T-cell (primary cell): ENCODE measurements around the gene IFITM5. TPM values are rescaled to one million over a fixed set of nuclear protein-coding genes. Genes with fewer than 3 reads are reported as not detected.
A peak's percentile ranks its signal among the peaks of the same experiment; 100 is the strongest.
"Not testable (repeated sequence)": the region's sequence is repeated elsewhere in the genome, so short reads cannot be mapped to it uniquely, and the experiment has no call there.

Experiments used
- ATAC-seq, 4 experiments: fragments of 200-7000 bp in 3 of 4; fragments of 150-1000 bp in 1 of 4; cut with Tn5 transposase; replicated peaks in 1 of 4; 1 replicate in 3 of 4; 2 replicates in 1 of 4; pipeline ENCODE4 v1.10.0; 2021; ENCODE audit warnings: moderate library complexity in 3 of 4, mild to moderate bottlenecking in 2 of 4, moderate number of reproducible peaks in 1 of 4
- CTCF ChIA-PET, 2 donors: fragments of 300-600 bp; sonication (Branson Sonifier 250); formaldehyde crosslinking; loops; one replicate each; lab custom pipeline; 2022; ENCODE audit warnings: antibody characterized with exemption in 2 of 2; lab: Charles Lee
- POLR2A ChIA-PET, 2 donors: fragments of 300-600 bp; sonication (Branson Sonifier 250); formaldehyde crosslinking; loops; one replicate each; lab custom pipeline; 2022; ENCODE audit warnings: antibody characterized with exemption in 2 of 2; lab: Charles Lee
- DNase-seq, 35 experiments: peaks; one replicate each; pipeline versions ENCODE4 v3.0.0 to v3.0.0-alpha.2; 2013 to 2023
- H3K27ac ChIP-seq: one replicate; pipeline ENCODE4 v1.5.1; 2013; ENCODE audit warnings: low read length
- H3K27me3 ChIP-seq, 2 experiments: replicated peaks in 1 of 2; 1 replicate in 1 of 2; 2 replicates in 1 of 2; pipeline versions ENCODE4 v1.6.1 to v1.7.0; 2013; ENCODE audit warnings: low read length in 1 of 2, mixed read lengths in 1 of 2; ENCODE audit not compliant: control insufficient read depth in 2 of 2, insufficient read depth in 2 of 2; ENCODE audit errors: extremely low read depth in 1 of 2
- H3K36me3 ChIP-seq, 2 donors: 1 replicate in 1 of 2; 2 replicates in 1 of 2; pipeline versions ENCODE4 v1.6.1 to v1.7.0; 2013; ENCODE audit warnings: low read length in 1 of 2; ENCODE audit not compliant: control insufficient read depth in 2 of 2, insufficient read depth in 1 of 2; ENCODE audit errors: extremely low read depth in 1 of 2
- H3K4me1 ChIP-seq, 2 experiments: 1 replicate in 1 of 2; 2 replicates in 1 of 2; pipeline versions ENCODE4 v1.6.1 to v1.7.0; 2013; ENCODE audit warnings: low read length in 2 of 2, mixed read lengths in 1 of 2; ENCODE audit not compliant: insufficient read depth in 2 of 2, control insufficient read depth in 1 of 2; ENCODE audit errors: extremely low read depth in 1 of 2
- H3K4me3 ChIP-seq, 2 donors: 1 replicate in 1 of 2; 2 replicates in 1 of 2; pipeline versions ENCODE4 v1.5.1 to v1.7.0; 2013; ENCODE audit warnings: mild to moderate bottlenecking in 2 of 2, low read length in 1 of 2, moderate library complexity in 1 of 2; ENCODE audit not compliant: control insufficient read depth in 1 of 2; ENCODE audit errors: extremely low read depth in 1 of 2
- H3K9me3 ChIP-seq: 2 replicates; pipeline ENCODE4 v1.7.0; 2013
- H3K27ac Mint-ChIP-seq, 2 donors: one replicate each; pipeline ENCODE4 v1.8.0; 2020 to 2021; ENCODE audit warnings: mild to moderate bottlenecking in 2 of 2, mixed read lengths in 2 of 2
- H3K27me3 Mint-ChIP-seq, 2 donors: one replicate each; pipeline ENCODE4 v1.8.0; 2021 to 2022; ENCODE audit warnings: mixed read lengths in 2 of 2
- H3K36me3 Mint-ChIP-seq: one replicate; pipeline ENCODE4 v1.8.0; 2021; ENCODE audit warnings: mixed read lengths
- H3K4me1 Mint-ChIP-seq, 3 donors: one replicate each; pipeline ENCODE4 v1.8.0; 2020 to 2022; ENCODE audit warnings: mixed read lengths in 3 of 3, mild to moderate bottlenecking in 1 of 3
- H3K4me3 Mint-ChIP-seq, 3 donors: one replicate each; pipeline ENCODE4 v1.8.0; 2020 to 2022; ENCODE audit warnings: mild to moderate bottlenecking in 3 of 3, mixed read lengths in 3 of 3, moderate library complexity in 3 of 3
- H3K9me3 Mint-ChIP-seq, 3 donors: one replicate each; pipeline ENCODE4 v1.8.0; 2020 to 2022; ENCODE audit warnings: mixed read lengths in 3 of 3
- WGBS: methylation state at CpG from one replicate; pipeline ENCODE4 v1.1.5; 2013; ENCODE audit warnings: missing lambda C conversion rate; ENCODE audit not compliant: insufficient coverage; 5-methylcytosine and 5-hydroxymethylcytosine counted together
- total RNA-seq, 35 experiments: library from RNA in 6 of 35; stranded (reverse) in 6 of 35; fragments of 120-200 nt in 1 of 35; gene quantifications; one replicate each; pipeline versions ENCODE4 v1.2.1 to v1.2.4 and lab custom pipeline; 2013 to 2026

Gene IFITM5
- total RNA-seq, 5 donors from 2014 or later (not counting 1 experiment from before 2014, with no cell fraction given): not detected

DNA sequence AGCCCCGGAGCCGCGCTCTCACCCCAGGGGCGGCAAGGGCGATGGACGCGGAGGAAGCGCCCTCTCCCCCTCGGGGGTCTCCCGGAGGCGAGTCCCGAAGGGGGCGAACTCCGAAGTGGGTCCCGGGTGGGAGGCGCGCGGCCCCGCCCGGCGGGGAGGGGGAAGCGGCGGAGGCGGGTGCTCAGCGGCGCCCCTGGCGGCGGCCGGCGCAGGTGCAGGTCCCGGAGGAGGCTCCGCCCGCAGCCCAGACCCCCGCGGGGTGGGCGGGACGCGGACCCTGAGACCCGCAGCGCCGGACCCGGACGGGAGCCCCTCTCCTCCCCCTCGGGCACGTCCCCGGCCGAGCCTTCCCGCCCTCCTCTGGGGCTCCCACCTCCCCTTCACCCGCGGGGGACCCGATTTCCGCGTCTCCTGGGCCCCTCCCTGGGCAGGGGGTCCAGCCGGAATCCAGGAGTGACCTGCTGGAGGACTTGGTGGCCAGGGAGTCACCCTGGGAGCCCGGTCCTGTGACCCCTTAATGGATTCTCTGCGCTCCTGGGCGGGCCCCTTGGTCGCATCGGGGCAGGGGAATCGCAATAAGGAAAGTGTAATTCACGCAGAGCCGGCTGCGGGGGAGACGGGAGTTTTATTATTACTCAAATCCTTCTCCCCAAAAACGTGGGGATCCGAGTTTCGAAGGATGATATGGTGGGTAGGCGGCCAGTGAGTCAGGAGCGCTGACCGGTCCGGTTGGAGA lies 11.9 kb upstream of the IFITM5 start:
- ATAC-seq (peak; percentile 14 to 51 (median 36)), DNase-seq (peak in 1 of 35 experiments; percentile 13)
- Mint-ChIP-seq H3K4me1 (peaks cover 39 to 58% (median 54%) of the 10 kb centered on the region in 3 donors), H3K27ac (peak overlapping the region; percentile 97 to 99), H3K4me3 (peak overlapping the region; percentile 90 to 94 (median 91))
- no CpG with 5 or more reads among the region's 71 CpGs for WGBS
- ChIA-PET CTCF (interaction anchor here in 1 of 2 donors (0.6 to 2.0 kb wide), 2 partner anchors 15 to 60 kb away, joined by 4 to 6 read pairs; no protein-coding TSS in a partner anchor), POLR2A (interaction anchor here in 1 of 2 donors (0.6 kb wide), 1 partner anchor 9 kb away, joined by 4 read pairs; no protein-coding TSS in a partner anchor)
- Histone ChIP-seq H3K27ac (peak overlapping the region; percentile 86), H3K4me3 (peak overlapping the region; percentile 87 to 99), H3K36me3 (peaks cover 0 to 10% of the 10 kb centered on the region in 2 donors), H3K4me1 (peaks cover 12 to 62% of the 10 kb centered on the region in 2 experiments)
- H3K9me3 Mint-ChIP-seq, H3K27me3 Mint-ChIP-seq, H3K36me3 Mint-ChIP-seq, H3K9me3 ChIP-seq, H3K27me3 ChIP-seq: not testable (repeated sequence)

DNA sequence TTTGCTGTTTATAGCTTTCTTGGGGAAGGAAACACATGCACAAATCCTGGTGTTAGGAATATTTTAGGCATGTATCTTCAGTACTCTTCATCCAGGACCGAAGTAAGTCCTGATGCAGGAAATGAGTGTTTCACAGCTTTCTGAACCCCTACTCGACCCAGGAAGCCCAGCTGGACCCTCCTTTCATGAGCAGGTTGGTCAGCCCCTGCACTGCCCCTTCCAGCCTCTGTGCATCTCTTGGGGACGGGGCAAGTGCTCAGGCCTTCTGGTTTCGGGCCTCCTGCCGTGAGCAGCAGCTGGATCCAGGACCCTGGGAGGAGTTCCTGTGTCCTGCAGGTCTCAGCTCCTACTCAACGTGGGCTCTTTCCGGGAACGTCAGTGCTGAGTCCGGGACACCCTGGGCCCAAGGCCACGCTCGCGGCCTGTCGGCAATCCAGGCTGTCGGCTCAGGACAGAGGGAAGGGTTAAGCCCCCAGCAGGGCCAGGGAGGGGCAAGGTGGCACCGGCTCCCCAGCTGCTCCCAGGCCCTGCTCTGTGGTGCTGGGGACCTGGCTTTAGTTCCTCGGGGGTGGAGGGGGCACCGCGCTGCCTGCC lies 10.8 kb upstream of the IFITM5 start:
- H3K9me3 Mint-ChIP-seq, DNase-seq, H3K27me3 ChIP-seq, H3K9me3 ChIP-seq, H3K36me3 ChIP-seq, H3K36me3 Mint-ChIP-seq, H3K27me3 Mint-ChIP-seq, POLR2A ChIA-PET, ATAC-seq: not testable (repeated sequence)
- H3K27ac Mint-ChIP-seq: peak overlapping the region; percentile 97 to 99
- CTCF ChIA-PET: interaction anchor here in 1 of 2 donors (1.3 kb wide), 1 partner anchor 60 kb away, joined by 3 read pairs; no protein-coding TSS in a partner anchor
- peak overlapping the region; percentile 86 for H3K27ac ChIP-seq
- peak overlapping the region; percentile 69 to 70 for H3K4me3 ChIP-seq
- H3K4me3 Mint-ChIP-seq: peak overlapping the region; percentile 84 to 94 (median 90)
- 0% methylated on average over 2 of the region's 18 CpGs for whole genome bisulfite sequencing
- H3K4me1 ChIP-seq: peaks cover 17 to 68% of the 10 kb centered on the region in 2 experiments
- peaks cover 50 to 69% (median 64%) of the 10 kb centered on the region in 3 donors for H3K4me1 Mint-ChIP-seq

DNA sequence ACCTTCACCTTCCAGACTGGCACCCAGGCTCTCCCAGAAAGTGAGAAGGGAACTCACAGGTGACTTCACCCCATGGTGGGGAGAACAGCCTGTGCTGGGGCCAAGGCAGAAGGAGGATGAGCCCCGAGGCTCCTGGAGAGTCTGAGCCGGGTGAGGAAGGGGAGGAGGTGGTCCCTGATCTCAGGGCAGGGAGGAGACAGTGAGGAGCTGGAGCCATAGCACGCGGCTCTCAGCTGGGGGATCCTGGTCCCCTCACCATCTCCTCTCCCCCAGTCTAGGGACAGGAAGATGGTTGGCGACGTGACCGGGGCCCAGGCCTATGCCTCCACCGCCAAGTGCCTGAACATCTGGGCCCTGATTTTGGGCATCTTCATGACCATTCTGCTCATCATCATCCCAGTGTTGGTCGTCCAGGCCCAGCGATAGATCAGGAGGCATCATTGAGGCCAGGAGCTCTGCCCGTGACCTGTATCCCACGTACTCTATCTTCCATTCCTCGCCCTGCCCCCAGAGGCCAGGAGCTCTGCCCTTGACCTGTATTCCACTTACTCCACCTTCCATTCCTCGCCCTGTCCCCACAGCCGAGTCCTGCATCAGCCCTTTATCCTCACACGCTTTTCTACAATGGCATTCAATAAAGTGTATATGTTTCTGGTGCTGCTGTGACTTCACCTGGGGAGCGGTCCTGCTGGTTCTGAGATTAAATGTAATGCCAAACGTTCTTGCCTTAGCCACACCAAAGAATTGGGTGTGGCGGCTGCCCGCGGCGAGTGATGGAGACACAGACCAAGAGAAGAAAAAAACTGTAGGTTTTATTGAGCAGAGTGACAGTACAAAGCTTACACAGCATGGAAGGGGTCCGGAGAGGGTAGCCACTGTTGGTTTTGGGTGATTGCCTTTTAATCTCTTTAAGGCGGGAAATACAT lies 9.7 kb upstream of the IFITM5 start:
- H3K27ac ChIP-seq: peak overlapping the region; percentile 86
- Mint-ChIP-seq H3K4me1 (peaks cover 53 to 68% (median 65%) of the 10 kb centered on the region in 3 donors), H3K27ac (peak overlapping the region; percentile 97 to 99), H3K4me3 (peak overlapping the region; percentile 84 to 94 (median 90))
- H3K9me3 ChIP-seq, H3K27me3 Mint-ChIP-seq, H3K36me3 ChIP-seq, H3K27me3 ChIP-seq, H3K9me3 Mint-ChIP-seq, H3K36me3 Mint-ChIP-seq: not testable (repeated sequence)
- CTCF ChIA-PET: interaction anchor here (0.6 to 1.3 kb wide), 3 partner anchors 47 to 106 kb away, joined by 3 read pairs; partner anchors contain the start of gene SIGIRR (in 1 of the 2)
- DNase-seq: peak in 6 of 35 experiments; percentile 30 to 53 (median 46)
- POLR2A ChIA-PET: interaction anchor here in 1 of 2 donors (0.7 kb wide), 1 partner anchor 136 kb away, joined by 3 read pairs; no protein-coding TSS in a partner anchor
- peak in 3 of 4 experiments; percentile 6 to 11 (median 10) for ATAC-seq
- WGBS: 11% methylated on average over 13 of the region's 24 CpGs
- peaks cover 17 to 74% of the 10 kb centered on the region in 2 experiments for H3K4me1 ChIP-seq
- peak overlapping the region; percentile 69 to 70 for H3K4me3 ChIP-seq

DNA sequence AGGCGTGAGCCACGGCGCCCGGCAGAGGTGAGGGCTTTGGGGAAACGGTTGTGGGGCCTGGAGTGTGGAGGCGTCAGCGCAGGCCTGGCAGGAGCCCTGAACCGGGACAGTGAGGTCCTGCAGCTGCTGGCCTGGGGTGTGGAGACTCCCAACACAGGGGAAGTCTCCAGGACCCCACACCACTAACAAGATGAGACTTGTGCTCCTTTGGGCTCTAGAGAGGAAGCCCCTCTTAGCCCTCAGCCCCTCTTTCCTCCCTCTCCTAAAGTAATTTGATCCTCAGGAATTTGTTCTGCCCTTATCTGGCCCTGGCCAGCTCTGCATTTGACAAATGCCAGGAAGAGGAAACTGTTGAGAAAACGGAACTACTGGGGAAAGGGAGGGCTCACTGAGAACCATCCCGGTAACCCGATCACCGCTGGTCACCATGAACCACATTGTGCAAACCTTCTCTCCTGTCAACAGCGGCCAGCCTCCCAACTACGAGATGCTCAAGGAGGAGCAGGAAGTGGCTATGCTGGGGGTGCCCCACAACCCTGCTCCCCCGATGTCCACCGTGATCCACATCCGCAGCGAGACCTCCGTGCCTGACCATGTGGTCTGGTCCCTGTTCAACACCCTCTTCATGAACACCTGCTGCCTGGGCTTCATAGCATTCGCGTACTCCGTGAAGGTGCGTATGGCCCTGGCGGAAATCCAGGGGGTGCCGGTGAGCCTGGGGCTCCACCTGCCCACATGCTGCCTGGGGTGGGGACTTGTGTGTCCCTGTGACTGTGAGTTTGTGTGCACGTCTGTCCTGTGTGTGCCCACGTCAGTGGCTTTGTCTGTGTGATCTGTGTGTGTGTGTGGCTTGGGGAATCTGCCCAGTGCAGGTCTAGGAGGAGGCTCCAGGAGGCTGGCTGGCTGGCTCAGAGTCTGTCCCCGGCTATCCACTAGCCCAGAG lies 8.7 kb upstream of the IFITM5 start, which contains the start of gene IFITM2:
TSS of gene IFITM2 (plus strand) at position 51 of the 943 bp plus-strand sequence. CDS start at position 428, 377 bp downstream.
- peak within 1 kb of the TSS; percentile 69 to 70 for H3K4me3 ChIP-seq
- not testable (repeated sequence) for H3K36me3 ChIP-seq, H3K9me3 ChIP-seq, H3K27me3 Mint-ChIP-seq, H3K27me3 ChIP-seq, H3K36me3 Mint-ChIP-seq, H3K9me3 Mint-ChIP-seq
- peak within 1 kb of the TSS; percentile 84 to 94 (median 90) for H3K4me3 Mint-ChIP-seq
- peak within 1 kb of the TSS; percentile 97 to 99 for H3K27ac Mint-ChIP-seq
- peaks cover 17 to 65% of the 10 kb centered on the region in 2 experiments for H3K4me1 ChIP-seq
- peak in 26 of 35 experiments; percentile 35 to 80 (median 56) for DNase-seq
- peak; percentile 55 to 73 (median 58) for ATAC-seq
- WGBS: 0% methylated on average over 12 of the region's 28 CpGs
- H3K27ac ChIP-seq: peak within 1 kb of the TSS; percentile 86
- ChIA-PET CTCF (interaction anchor here in 1 of 2 donors (0.8 kb wide), 1 partner anchor 9 kb away, joined by 5 read pairs; no protein-coding TSS in a partner anchor), POLR2A (interaction anchor here in 1 of 2 donors (0.7 kb wide), 1 partner anchor 18 kb away, joined by 5 read pairs; no protein-coding TSS in a partner anchor)
- peaks cover 51 to 66% (median 63%) of the 10 kb centered on the region in 3 donors for H3K4me1 Mint-ChIP-seq

DNA sequence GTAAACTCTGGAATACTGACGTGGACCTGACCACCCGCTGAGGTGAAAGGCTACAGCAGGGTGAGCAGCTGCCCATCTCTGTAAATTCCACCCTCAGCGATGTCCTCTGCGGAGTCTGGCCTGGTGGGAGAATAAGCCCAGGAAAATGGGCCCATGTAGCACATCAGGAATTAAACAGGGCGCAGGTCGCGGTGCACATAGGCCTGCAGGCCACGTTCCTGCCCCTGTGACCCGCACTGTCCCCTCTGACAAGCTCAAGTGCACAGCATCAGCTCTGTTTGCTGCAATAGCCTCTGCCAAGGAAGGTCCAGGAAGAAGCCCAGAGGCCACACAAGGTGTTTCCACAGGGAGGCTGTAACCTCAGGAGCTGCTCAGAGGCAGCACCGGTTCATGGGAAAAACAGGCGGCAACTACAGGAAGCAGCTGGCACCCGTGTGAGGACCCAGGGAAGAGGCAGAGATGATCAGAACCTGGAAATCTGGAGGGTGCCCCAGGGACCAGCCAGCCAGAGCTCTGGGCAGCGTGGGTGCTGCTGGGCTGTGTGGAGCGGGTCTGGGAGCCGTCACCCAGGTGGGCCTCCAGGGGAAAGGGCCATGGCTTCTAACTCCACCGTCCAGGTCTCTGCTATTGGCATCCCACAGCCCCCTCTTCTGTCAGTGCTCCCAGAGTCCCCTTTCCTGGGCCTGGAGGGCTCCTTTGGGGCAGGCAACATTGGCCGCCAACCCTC lies 7.5 kb upstream of the IFITM5 start:
- ATAC-seq (no peak), DNase-seq (no peak)
- 97% methylated on average over 16 of the region's 17 CpGs for WGBS
- no peaks in the 10 kb centered on the region for H3K36me3 Mint-ChIP-seq
- peaks cover 43 to 58% (median 57%) of the 10 kb centered on the region in 3 donors for H3K4me1 Mint-ChIP-seq
- peak overlapping the region; percentile 97 to 99 for H3K27ac Mint-ChIP-seq
- Histone ChIP-seq H3K4me1 (peaks cover 14 to 55% of the 10 kb centered on the region in 2 experiments), H3K36me3 (no peaks in the 10 kb centered on the region), H3K4me3 (peak overlapping the region in 1 of 2 donors; percentile 20), H3K27me3 (no peaks in the 10 kb centered on the region), H3K27ac (peak overlapping the region; percentile 86), H3K9me3 (no peaks in the 10 kb centered on the region)
- no peaks in the 10 kb centered on the region for H3K9me3 Mint-ChIP-seq
- H3K4me3 Mint-ChIP-seq: peak overlapping the region; percentile 84 to 94 (median 90)
- ChIA-PET POLR2A (no interaction called here), CTCF (interaction anchor here in 1 of 2 donors (0.7 to 0.8 kb wide), 2 partner anchors 10 to 56 kb away, joined by 3 to 5 read pairs; no protein-coding TSS in a partner anchor)
- H3K27me3 Mint-ChIP-seq: peaks cover 0 to 2% of the 10 kb centered on the region in 2 donors
